Naive thymus-derived CD8-positive, alpha-beta T cell (primary cell): ENCODE measurements around the gene SRSF6. TPM values are rescaled to one million over a fixed set of nuclear protein-coding genes. Genes with fewer than 3 reads are reported as not detected.
"Not testable (repeated sequence)": the region's sequence is repeated elsewhere in the genome, so short reads cannot be mapped to it uniquely, and the experiment has no call there.

Experiments
- ATAC-seq, 2 donors: fragments of 150-1000 bp; cut with Tn5 transposase in 1 of 2; sonication (Bioruptor Pico), chemical (Tn5 transposase) in 1 of 2; 1 replicate in 1 of 2; 2 replicates in 1 of 2; pipeline ENCODE4 v1.10.0; 2021; ENCODE audit warnings: mild to moderate bottlenecking in 2 of 2, moderate library complexity in 2 of 2
- POLR2A ChIA-PET: fragments of 350-600 bp; sonication (Branson Sonifier 250); formaldehyde crosslinking; loops from one replicate; lab custom pipeline; 2021; ENCODE audit warnings: antibody characterized with exemption; lab: Charles Lee
- DNase-seq, 10 donors: peaks; one replicate each; pipeline versions ENCODE4 v3.0.0 to v3.0.0-alpha.2; 2020 to 2022
- H3K27ac Mint-ChIP-seq, 10 donors: one replicate each; pipeline ENCODE4 v1.8.0; 2020 to 2022; ENCODE audit warnings: mild to moderate bottlenecking in 10 of 10, mixed read lengths in 10 of 10, moderate library complexity in 4 of 10, inconsistent platforms in 1 of 10
- H3K27me3 Mint-ChIP-seq, 5 donors: one replicate each; pipeline ENCODE4 v1.8.0; 2021 to 2022; ENCODE audit warnings: mixed read lengths in 5 of 5
- H3K36me3 Mint-ChIP-seq, 3 donors: one replicate each; pipeline ENCODE4 v1.8.0; 2020 to 2022; ENCODE audit warnings: mixed read lengths in 3 of 3, mild to moderate bottlenecking in 2 of 3, inconsistent platforms in 1 of 3
- H3K4me1 Mint-ChIP-seq, 4 donors: one replicate each; pipeline ENCODE4 v1.8.0; 2021 to 2022; ENCODE audit warnings: mixed read lengths in 4 of 4
- H3K4me3 Mint-ChIP-seq, 10 donors: one replicate each; pipeline ENCODE4 v1.8.0; 2020 to 2022; ENCODE audit warnings: mild to moderate bottlenecking in 10 of 10, mixed read lengths in 10 of 10, moderate library complexity in 6 of 10, inconsistent platforms in 1 of 10
- H3K9me3 Mint-ChIP-seq, 9 donors: one replicate each; pipeline ENCODE4 v1.8.0; 2020 to 2022; ENCODE audit warnings: mixed read lengths in 9 of 9, mild to moderate bottlenecking in 3 of 9, inconsistent platforms in 1 of 9, moderate library complexity in 1 of 9
- polyA plus RNA-seq, 3 donors: library from polyadenylated mRNA; unstranded; fragments of 300-500 nt; fragmentation: Illumina TruSeq; gene quantifications; one replicate each; pipeline ENCODE4 v1.2.3, GENCODE V29; 2021
- total RNA-seq, 8 experiments: library from RNA in 2 of 8; stranded (reverse) in 2 of 8; gene quantifications; one replicate each; pipeline ENCODE4 v1.2.3 and lab custom pipeline; 2021 to 2026

Gene SRSF6
- total RNA-seq = 100 to 1,000 TPM; 233 to 241 TPM
- 10 to 100 TPM; 41.1 to 54.8 (median 41.8) TPM for polyA plus RNA-seq
- 230 to 423 (median 293) reads per million in 6 experiments for total RNA-seq (lab: John Stamatoyannopoulos, UW)

- peak within 1 kb of the TSS; percentile 97 to 99 (median 98) for H3K27ac Mint-ChIP-seq
- H3K27me3 Mint-ChIP-seq = peaks cover 0 to 8% (median 3%) of the 10 kb centered on the region in 5 donors
- peak within 1 kb of the TSS; percentile 88 to 97 (median 94) for H3K4me3 Mint-ChIP-seq
- no peaks in the 10 kb centered on the region for H3K9me3 Mint-ChIP-seq
- H3K36me3 Mint-ChIP-seq = peaks cover 7 to 37% (median 14%) of the 10 kb centered on the region in 3 donors
- ATAC-seq (peak; percentile 77 to 81), DNase-seq (peak; percentile 84 to 97 (median 93))
- POLR2A ChIA-PET = interaction anchor here (0.6 to 2.6 kb wide), 16 partner anchors 8 to 1905 kb away, joined by 3 to 25 read pairs (median 4); partner anchors contain the start of genes FITM2, IFT52 and SYS1
- H3K4me1 Mint-ChIP-seq = peaks cover 11 to 44% (median 31%) of the 10 kb centered on the region in 4 donors
Measured at GRCh38 chr20:43457640-43458421, at the start of gene SRSF6. TSS of gene SRSF6 (plus strand) at chr20:43457896. CDS start at chr20:43458034, 138 bp downstream.

GRCh38 chr20:43408848-43409576, 48.7 kb upstream of the SRSF6 start:
- Mint-ChIP-seq H3K27me3 (peaks cover 38 to 78% (median 57%) of the 10 kb centered on the region in 5 donors), H3K27ac (no peak overlapping the region), H3K4me1 (no peaks in the 10 kb centered on the region), H3K9me3 (peaks cover 0 to 43% (median 11%) of the 10 kb centered on the region in 9 donors), H3K36me3 (peaks cover 2 to 22% (median 6%) of the 10 kb centered on the region in 3 donors), H3K4me3 (no peak overlapping the region)
- DNase-seq (no peak), ATAC-seq (no peak)
- POLR2A ChIA-PET = no interaction called here

DNA sequence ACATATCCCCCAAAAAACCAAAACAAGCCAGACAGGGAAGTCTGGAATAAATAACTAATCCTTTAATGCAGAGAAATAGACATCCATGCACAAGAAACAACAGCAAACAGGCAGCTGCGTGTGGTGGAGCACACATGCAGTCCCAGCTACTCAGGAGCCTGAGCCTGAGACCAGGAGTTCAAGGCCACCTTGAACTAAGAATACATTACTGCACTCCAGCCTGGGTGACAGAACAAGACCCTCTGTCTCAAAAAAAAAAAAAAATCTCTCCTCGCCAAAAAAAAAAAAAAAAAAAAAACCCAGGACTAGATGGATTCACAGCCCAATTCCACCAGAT, 48.2 kb upstream of the SRSF6 start:
- no peaks in the 10 kb centered on the region for H3K4me1 Mint-ChIP-seq
- H3K4me3 Mint-ChIP-seq = no peak overlapping the region
- POLR2A ChIA-PET = no interaction called here

GRCh38 chr20:43415661-43416430, 41.9 kb upstream of the SRSF6 start:
- DNase-seq (no peak), ATAC-seq (no peak)
- Mint-ChIP-seq H3K4me3 (no peak overlapping the region), H3K9me3 (peaks cover 8 to 43% (median 32%) of the 10 kb centered on the region in 9 donors), H3K27me3 (peaks cover 5 to 33% (median 23%) of the 10 kb centered on the region in 5 donors), H3K4me1 (peaks cover 0 to 2% (median 0%) of the 10 kb centered on the region in 4 donors), H3K27ac (no peak overlapping the region), H3K36me3 (peaks cover 2 to 32% (median 6%) of the 10 kb centered on the region in 3 donors)
- POLR2A ChIA-PET = no interaction called here

More for the DNA sequence above, 48.2 kb upstream of the SRSF6 start:
- Mint-ChIP-seq H3K9me3 (peaks cover 0 to 43% (median 11%) of the 10 kb centered on the region in 9 donors), H3K36me3 (peaks cover 2 to 22% (median 6%) of the 10 kb centered on the region in 3 donors), H3K27me3 (peaks cover 36 to 78% (median 53%) of the 10 kb centered on the region in 5 donors), H3K27ac (no peak overlapping the region)
- no peak for ATAC-seq
- DNase-seq = no peak

DNA sequence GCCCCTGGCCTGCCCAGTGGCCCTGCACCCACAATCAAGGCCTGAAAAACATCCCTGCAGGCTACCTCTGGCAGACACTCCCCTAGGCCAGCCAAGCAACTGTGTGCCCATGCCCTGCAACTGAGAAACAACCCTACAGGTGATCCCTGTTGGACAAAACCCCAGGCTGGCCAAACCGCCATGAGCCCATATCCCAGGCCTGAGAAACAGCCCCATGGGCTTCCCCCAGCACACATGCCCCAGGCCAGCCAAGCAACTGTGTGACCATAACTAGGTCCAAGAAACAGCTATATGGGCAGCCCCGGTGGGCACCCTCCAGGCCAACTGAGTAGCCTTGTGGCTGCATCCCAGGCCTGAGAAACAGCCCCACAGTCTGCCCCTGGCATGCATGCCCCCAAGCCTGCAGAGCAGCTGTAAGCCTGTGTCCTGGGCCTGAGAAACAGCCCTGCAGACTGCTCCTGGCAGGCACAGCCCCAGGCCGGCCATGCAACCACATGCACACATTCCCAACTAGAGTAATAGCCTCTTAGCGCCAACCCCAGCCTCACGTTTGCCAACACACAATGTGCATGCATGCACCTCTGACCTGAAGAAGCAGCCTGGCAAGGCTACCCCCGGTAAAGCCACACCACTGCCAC, 41.0 kb upstream of the SRSF6 start:
- H3K27me3 Mint-ChIP-seq = peaks cover 5 to 29% (median 19%) of the 10 kb centered on the region in 5 donors
- POLR2A ChIA-PET = interaction anchor here (0.7 kb wide), 1 partner anchor 28 kb away, joined by 3 read pairs; no protein-coding TSS in a partner anchor
- no peak overlapping the region for H3K27ac Mint-ChIP-seq
- no peak overlapping the region for H3K4me3 Mint-ChIP-seq
- H3K4me1 Mint-ChIP-seq = peaks cover 0 to 2% (median 0%) of the 10 kb centered on the region in 4 donors
- peaks cover 8 to 48% (median 38%) of the 10 kb centered on the region in 9 donors for H3K9me3 Mint-ChIP-seq
- peaks cover 2 to 36% (median 8%) of the 10 kb centered on the region in 3 donors for H3K36me3 Mint-ChIP-seq
- ATAC-seq (no peak), DNase-seq (no peak)

DNA sequence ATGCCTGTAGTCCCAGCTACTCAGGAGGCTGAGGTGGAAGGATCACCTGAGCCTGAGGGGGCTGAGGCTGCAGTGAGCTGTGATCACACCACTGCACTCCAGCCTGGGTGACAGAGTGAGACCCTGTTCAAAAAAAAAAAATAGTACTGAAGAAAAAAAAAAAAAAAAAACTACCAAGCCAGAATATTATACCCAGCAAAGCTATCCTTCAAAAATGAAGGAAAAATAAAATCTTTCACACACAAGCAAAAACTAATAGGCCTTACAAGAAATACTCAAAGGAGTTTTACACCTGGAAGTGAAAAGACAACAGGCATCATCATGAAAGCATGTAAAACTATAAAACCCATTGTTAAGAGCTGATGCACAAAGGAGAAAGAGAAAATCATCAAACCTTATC, 37.5 kb upstream of the SRSF6 start:
- H3K27ac Mint-ChIP-seq = no peak overlapping the region
- no peak overlapping the region for H3K4me3 Mint-ChIP-seq
- DNase-seq (no peak), ATAC-seq (no peak)
- POLR2A ChIA-PET = no interaction called here
- peaks cover 14 to 35% (median 24%) of the 10 kb centered on the region in 5 donors for H3K27me3 Mint-ChIP-seq
- H3K9me3 Mint-ChIP-seq = peaks cover 8 to 48% (median 41%) of the 10 kb centered on the region in 9 donors
- H3K36me3 Mint-ChIP-seq = peaks cover 2 to 36% (median 8%) of the 10 kb centered on the region in 3 donors
- H3K4me1 Mint-ChIP-seq = no peaks in the 10 kb centered on the region

DNA sequence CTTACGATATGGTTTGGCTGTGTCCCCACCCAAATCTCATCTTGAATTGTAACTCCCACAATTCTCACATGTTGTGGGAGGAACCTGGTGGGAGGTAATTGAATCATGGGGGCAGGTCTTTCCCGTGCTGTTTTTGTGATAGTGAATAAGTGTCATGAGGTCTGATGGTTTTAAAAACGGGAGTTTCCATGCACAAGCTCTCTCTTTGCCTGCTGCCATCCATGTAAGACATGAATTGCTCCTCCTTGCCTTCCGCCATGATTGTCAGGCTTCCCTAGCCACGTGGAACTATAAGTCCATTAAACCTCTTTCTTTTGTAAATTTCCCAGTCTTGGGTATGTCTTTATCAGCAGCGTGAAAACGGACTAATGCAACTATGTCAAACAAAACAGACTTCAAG, 36.8 kb upstream of the SRSF6 start:
- peaks cover 16 to 29% (median 24%) of the 10 kb centered on the region in 5 donors for H3K27me3 Mint-ChIP-seq
- H3K4me1 Mint-ChIP-seq, ATAC-seq, POLR2A ChIA-PET, H3K27ac Mint-ChIP-seq, DNase-seq, H3K4me3 Mint-ChIP-seq: not testable (repeated sequence)
- peaks cover 8 to 43% (median 40%) of the 10 kb centered on the region in 9 donors for H3K9me3 Mint-ChIP-seq
- peaks cover 2 to 36% (median 8%) of the 10 kb centered on the region in 3 donors for H3K36me3 Mint-ChIP-seq

GRCh38 chr20:43426172-43426571, 31.5 kb upstream of the SRSF6 start:
- H3K4me3 Mint-ChIP-seq = no peak overlapping the region
- peaks cover 0 to under 1% (median 0%) of the 10 kb centered on the region in 3 donors for H3K36me3 Mint-ChIP-seq
- H3K27me3 Mint-ChIP-seq = peaks cover 21 to 36% (median 26%) of the 10 kb centered on the region in 5 donors
- peaks cover 0 to 9% (median under 1%) of the 10 kb centered on the region in 9 donors for H3K9me3 Mint-ChIP-seq
- POLR2A ChIA-PET = no interaction called here
- peaks cover 0 to 3% (median 0%) of the 10 kb centered on the region in 4 donors for H3K4me1 Mint-ChIP-seq
- no peak for ATAC-seq
- no peak overlapping the region for H3K27ac Mint-ChIP-seq
- no peak for DNase-seq

DNA sequence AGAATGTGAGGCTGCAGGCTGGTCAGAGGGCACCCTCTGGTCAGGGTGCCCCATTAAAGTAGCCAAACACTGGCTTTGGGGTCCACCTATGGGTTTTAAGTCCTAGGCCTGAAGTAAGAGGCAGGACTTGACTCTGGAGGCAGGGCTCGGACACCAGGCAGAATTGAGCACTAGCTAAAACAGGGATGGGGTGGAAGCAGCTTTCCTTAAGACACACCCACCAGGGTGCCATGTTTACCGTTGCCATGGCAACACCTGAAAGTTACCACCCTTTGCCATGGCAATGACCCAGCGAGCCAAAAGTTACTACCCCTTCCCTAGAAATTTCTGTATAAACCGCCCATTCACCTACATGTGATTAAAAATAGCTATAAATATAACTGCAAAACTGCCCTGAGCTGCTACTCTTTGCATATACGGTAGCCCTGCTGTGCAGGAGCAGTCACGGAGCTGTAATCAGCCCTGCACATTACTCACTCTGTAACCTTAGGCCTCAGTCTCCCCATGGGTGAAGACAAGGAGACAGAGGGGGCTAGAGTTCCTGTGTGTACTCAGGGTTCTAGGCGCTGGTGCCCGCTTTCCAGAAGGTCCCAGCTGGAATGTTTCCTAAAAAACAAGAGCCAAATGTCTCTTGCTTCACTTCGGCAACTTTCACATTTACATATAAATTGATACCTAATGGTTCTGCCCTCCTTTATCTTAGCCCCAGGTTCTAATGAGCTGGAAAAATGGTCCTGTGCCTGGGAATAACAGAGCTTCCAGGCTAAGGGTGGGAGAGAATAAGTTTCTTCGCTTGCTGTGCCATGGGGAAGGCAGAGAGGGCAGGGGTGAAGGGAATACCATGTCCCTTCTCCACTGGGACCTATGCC, 27.2 kb upstream of the SRSF6 start:
- POLR2A ChIA-PET = no interaction called here

GRCh38 chr20:43431134-43431519, 26.6 kb upstream of the SRSF6 start:
- no peaks in the 10 kb centered on the region for H3K36me3 Mint-ChIP-seq
- H3K27me3 Mint-ChIP-seq = peaks cover 10 to 32% (median 23%) of the 10 kb centered on the region in 5 donors
- H3K4me1 Mint-ChIP-seq = peaks cover 0 to 3% (median 0%) of the 10 kb centered on the region in 4 donors
- no peaks in the 10 kb centered on the region for H3K9me3 Mint-ChIP-seq
- POLR2A ChIA-PET = no interaction called here
- H3K4me3 Mint-ChIP-seq = no peak overlapping the region
- DNase-seq (no peak), ATAC-seq (no peak)
- no peak overlapping the region for H3K27ac Mint-ChIP-seq

More for the DNA sequence above, 27.2 kb upstream of the SRSF6 start:
- peaks cover 0 to 3% (median 0%) of the 10 kb centered on the region in 4 donors for H3K4me1 Mint-ChIP-seq
- H3K4me3 Mint-ChIP-seq = no peak overlapping the region
- H3K36me3 Mint-ChIP-seq = no peaks in the 10 kb centered on the region
- DNase-seq = no peak
- H3K27me3 Mint-ChIP-seq = peaks cover 10 to 32% (median 25%) of the 10 kb centered on the region in 5 donors
- ATAC-seq = no peak
- no peak overlapping the region for H3K27ac Mint-ChIP-seq
- H3K9me3 Mint-ChIP-seq = no peaks in the 10 kb centered on the region

GRCh38 chr20:43432498-43432897, 25.2 kb upstream of the SRSF6 start:
- POLR2A ChIA-PET = no interaction called here
- ATAC-seq = no peak
- Mint-ChIP-seq H3K4me1 (peaks cover 0 to under 1% (median 0%) of the 10 kb centered on the region in 4 donors), H3K4me3 (no peak overlapping the region), H3K36me3 (no peaks in the 10 kb centered on the region), H3K27ac (no peak overlapping the region), H3K9me3 (no peaks in the 10 kb centered on the region), H3K27me3 (peaks cover 7 to 28% (median 16%) of the 10 kb centered on the region in 5 donors)
- DNase-seq = no peak
